H9 (cell line): ENCODE measurements around the gene TRPC3. TPM values are rescaled to one million over a fixed set of nuclear protein-coding genes. Genes with fewer than 3 reads are reported as not detected.

Experiments
- DNase-seq: peaks from one replicate; pipeline ENCODE4 v3.0.0-alpha.2; 2017
- H2AFZ ChIP-seq: one replicate; pipeline ENCODE4 v1.6.1; 2013; ENCODE audit warnings: mild to moderate bottlenecking, low read length, control low read depth, moderate library complexity
- H2AK5ac ChIP-seq: 2 replicates; pipeline ENCODE4 v1.6.1; 2013; ENCODE audit warnings: low read length, control low read depth, mixed read lengths; ENCODE audit not compliant: insufficient read length
- H2BK120ac ChIP-seq: one replicate; pipeline ENCODE4 v1.6.1; 2013; ENCODE audit warnings: low read depth, mild to moderate bottlenecking, low read length, control low read depth, inconsistent platforms; ENCODE audit not compliant: poor library complexity, severe bottlenecking
- H2BK12ac ChIP-seq: 2 replicates; pipeline ENCODE4 v1.6.1; 2013; ENCODE audit warnings: low read length, control low read depth, mixed read lengths, low read depth; ENCODE audit not compliant: insufficient read length
- H2BK15ac ChIP-seq: 2 replicates; pipeline ENCODE4 v1.6.1; 2013; ENCODE audit warnings: low read depth, low read length, control low read depth
- H2BK20ac ChIP-seq: one replicate; pipeline ENCODE4 v1.6.1; 2013; ENCODE audit warnings: low read depth, mild to moderate bottlenecking, low read length, control low read depth, inconsistent platforms; ENCODE audit not compliant: poor library complexity, severe bottlenecking
- H2BK5ac ChIP-seq: 2 replicates; pipeline ENCODE4 v1.6.1; 2013; ENCODE audit warnings: low read length, control low read depth, mixed read lengths; ENCODE audit not compliant: insufficient read length
- H3K14ac ChIP-seq: 2 replicates; pipeline ENCODE4 v1.6.1; 2013; ENCODE audit warnings: low read length, control low read depth; ENCODE audit not compliant: insufficient read depth
- H3K18ac ChIP-seq: 2 replicates; pipeline ENCODE4 v1.6.1; 2013; ENCODE audit warnings: low read depth, mild to moderate bottlenecking, mixed read lengths, low read length, control low read depth; ENCODE audit not compliant: insufficient read length
- H3K23ac ChIP-seq: 2 replicates; pipeline ENCODE4 v1.6.1; 2013; ENCODE audit warnings: low read length, control low read depth, mixed read lengths, low read depth; ENCODE audit not compliant: insufficient read length
- H3K23me2 ChIP-seq: 2 replicates; pipeline ENCODE4 v1.6.1; 2013; ENCODE audit warnings: low read depth, mild to moderate bottlenecking, mixed read lengths, low read length, control low read depth; ENCODE audit not compliant: insufficient read length, poor library complexity, severe bottlenecking
- H3K27ac ChIP-seq: 2 replicates; pipeline ENCODE4 v1.5.1; 2013; ENCODE audit warnings: low read length, control low read depth, mixed read lengths, low read depth; ENCODE audit not compliant: insufficient read length
- H3K27me3 ChIP-seq: 2 replicates; pipeline ENCODE4 v1.6.1; 2013; ENCODE audit warnings: low read length, control low read depth, inconsistent platforms; ENCODE audit not compliant: insufficient read depth
- H3K4ac ChIP-seq: 2 replicates; pipeline ENCODE4 v1.6.1; 2013; ENCODE audit warnings: low read depth, mild to moderate bottlenecking, control low read depth, inconsistent platforms, low read length, moderate library complexity
- H3K4me1 ChIP-seq: 2 replicates; pipeline ENCODE4 v1.6.1; 2013; ENCODE audit warnings: low read length, control low read depth, inconsistent platforms; ENCODE audit not compliant: insufficient read depth
- H3K4me2 ChIP-seq: 2 replicates; pipeline ENCODE4 v1.6.1; 2013; ENCODE audit warnings: low read length, control low read depth, mixed read lengths; ENCODE audit not compliant: insufficient read length, insufficient read depth
- H3K56ac ChIP-seq: 2 replicates; pipeline ENCODE4 v1.6.1; 2013; ENCODE audit warnings: low read depth, mild to moderate bottlenecking, mixed read lengths, low read length, control low read depth; ENCODE audit not compliant: insufficient read length
- H3K79me1 ChIP-seq: 2 replicates; pipeline ENCODE4 v1.6.1; 2013; ENCODE audit warnings: low read depth, mild to moderate bottlenecking, moderate library complexity, low read length, control low read depth, inconsistent platforms; ENCODE audit not compliant: insufficient read depth, poor library complexity, severe bottlenecking
- H3K79me2 ChIP-seq: 2 replicates; pipeline ENCODE4 v1.6.1; 2013; ENCODE audit warnings: low read length, control low read depth, inconsistent platforms; ENCODE audit not compliant: insufficient read depth
- H3K9ac ChIP-seq: 2 replicates; pipeline ENCODE4 v1.6.1; 2013; ENCODE audit warnings: low read length, control low read depth, mixed read lengths; ENCODE audit not compliant: insufficient read length; ENCODE audit errors: extremely low read depth
- H3K9me3 ChIP-seq: one replicate; pipeline ENCODE4 v1.6.1; 2013; ENCODE audit warnings: low read depth, low read length, inconsistent platforms; ENCODE audit not compliant: control insufficient read depth
- H3T11ph ChIP-seq: one replicate; pipeline ENCODE4 v1.6.1; 2013; ENCODE audit warnings: mild to moderate bottlenecking, low read length, control low read depth, inconsistent platforms
- H4K20me1 ChIP-seq: one replicate; pipeline ENCODE4 v1.6.1; 2013; ENCODE audit not compliant: control insufficient read depth, insufficient read length, insufficient read depth
- H4K5ac ChIP-seq: 2 replicates; pipeline ENCODE4 v1.6.1; 2013; ENCODE audit warnings: low read depth, mild to moderate bottlenecking, mixed read lengths, low read length, control low read depth; ENCODE audit not compliant: insufficient read length
- H4K8ac ChIP-seq: replicated peaks from 2 replicates; pipeline ENCODE4 v1.6.1; 2013; ENCODE audit warnings: low read length, control low read depth, mixed read lengths, low read depth; ENCODE audit not compliant: insufficient read length
- H4K91ac ChIP-seq: 2 replicates; pipeline ENCODE4 v1.6.1; 2013; ENCODE audit warnings: low read depth, mild to moderate bottlenecking, moderate library complexity, mixed read lengths, low read length, control low read depth; ENCODE audit not compliant: insufficient read length
- H3K27ac Mint-ChIP-seq, 3 experiments: 2 replicates in 2 of 3; 3 replicates in 1 of 3; pipeline ENCODE4 v1.8.0; 2020 to 2021; ENCODE audit warnings: mixed read lengths in 3 of 3, mild to moderate bottlenecking in 1 of 3, moderate library complexity in 1 of 3
- H3K27me3 Mint-ChIP-seq: 2 replicates; pipeline ENCODE4 v1.8.0; 2021; ENCODE audit warnings: low read depth, mild to moderate bottlenecking, moderate library complexity, mixed read lengths
- H3K36me3 Mint-ChIP-seq, 3 experiments: 2 replicates in 2 of 3; 3 replicates in 1 of 3; pipeline ENCODE4 v1.8.0; 2020 to 2021; ENCODE audit warnings: low read depth in 3 of 3, mixed read lengths in 3 of 3; ENCODE audit not compliant: insufficient read depth in 1 of 3
- H3K4me1 Mint-ChIP-seq, 2 experiments: 2 replicates each; pipeline ENCODE4 v1.8.0; 2020; ENCODE audit warnings: mixed read lengths in 2 of 2
- H3K4me3 Mint-ChIP-seq, 2 experiments: 2 replicates in 1 of 2; 3 replicates in 1 of 2; pipeline ENCODE4 v1.8.0; 2020 to 2021; ENCODE audit warnings: mild to moderate bottlenecking in 2 of 2, mixed read lengths in 2 of 2, moderate library complexity in 1 of 2
- H3K9me3 Mint-ChIP-seq, 2 experiments: 2 replicates in 1 of 2; 3 replicates in 1 of 2; pipeline ENCODE4 v1.8.0; 2020; ENCODE audit warnings: mild to moderate bottlenecking in 2 of 2, mixed read lengths in 2 of 2, moderate library complexity in 1 of 2
- WGBS: extraction: QIAGEN DNeasy Blood & Tissue Kit; methylation state at CpG from one replicate; pipeline ENCODE4 v1.1.7; 2013; ENCODE audit warnings: missing lambda C conversion rate, low lambda C conversion rate, mixed read lengths; ENCODE audit not compliant: insufficient read length; ENCODE audit errors: extremely low coverage; 5-methylcytosine and 5-hydroxymethylcytosine counted together
- total RNA-seq: library from RNA; stranded (reverse); gene quantifications from 2 replicates; pipeline ENCODE4 v1.2.1, GENCODE V29; 2021
- TF ChIP-seq, protein P1 (sequence below): fragments of 200-600 bp; sonication (generic); conservative IDR thresholded peaks from 3 replicates; pipeline ENCODE4 v1.8.0; 2021; ENCODE audit warnings: antibody characterized with exemption, mild to moderate bottlenecking

Gene TRPC3
- total RNA-seq, 1 experiment from 2014 or later, result 0.13 TPM

DNA sequence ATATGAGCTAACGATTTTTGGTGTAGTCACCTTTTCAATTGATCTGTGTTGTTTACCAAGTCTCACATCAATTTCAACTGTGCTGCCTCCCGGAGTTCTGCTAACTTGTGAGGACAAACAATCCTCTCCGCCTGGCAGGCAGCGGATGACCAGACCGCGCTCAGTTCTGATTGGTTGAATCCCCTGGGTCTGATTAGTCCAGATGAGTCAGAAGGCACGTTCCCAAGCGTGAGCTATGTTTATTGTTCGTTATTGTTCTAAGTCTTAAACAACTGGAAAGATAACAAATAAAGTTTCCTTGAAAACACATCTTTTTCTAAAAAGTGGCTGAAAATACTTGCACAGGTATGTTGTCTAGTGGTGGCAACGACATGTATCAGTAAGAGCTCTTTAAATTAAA, 37.9 kb upstream of the TRPC3 start:
- Histone ChIP-seq H3K79me1 (no peaks in the 10 kb centered on the region), H3K9ac (no peak overlapping the region), H3K27ac (no peak overlapping the region), H2BK15ac (no peak overlapping the region), H4K91ac (no peak overlapping the region), H4K20me1 (no peaks in the 10 kb centered on the region), H2AFZ (no peak overlapping the region), H3K27me3 (no peaks in the 10 kb centered on the region), H3K23ac (no peak overlapping the region), H3K4me2 (no peak overlapping the region), H3K56ac (no peak overlapping the region), H4K8ac (no peak overlapping the region), H2BK12ac (no peak overlapping the region), H2BK5ac (no peak overlapping the region), H2AK5ac (no peak overlapping the region), H3T11ph (no peak overlapping the region), H3K23me2 (no peaks in the 10 kb centered on the region), H3K18ac (no peak overlapping the region), H3K9me3 (no peaks in the 10 kb centered on the region), H2BK120ac (no peak overlapping the region), H3K4me1 (no peaks in the 10 kb centered on the region), H4K5ac (no peak overlapping the region), H2BK20ac (no peak overlapping the region), H3K4ac (no peak overlapping the region), H3K14ac (no peak overlapping the region), H3K79me2 (no peaks in the 10 kb centered on the region)
- TF ChIP-seq, protein P1, sequence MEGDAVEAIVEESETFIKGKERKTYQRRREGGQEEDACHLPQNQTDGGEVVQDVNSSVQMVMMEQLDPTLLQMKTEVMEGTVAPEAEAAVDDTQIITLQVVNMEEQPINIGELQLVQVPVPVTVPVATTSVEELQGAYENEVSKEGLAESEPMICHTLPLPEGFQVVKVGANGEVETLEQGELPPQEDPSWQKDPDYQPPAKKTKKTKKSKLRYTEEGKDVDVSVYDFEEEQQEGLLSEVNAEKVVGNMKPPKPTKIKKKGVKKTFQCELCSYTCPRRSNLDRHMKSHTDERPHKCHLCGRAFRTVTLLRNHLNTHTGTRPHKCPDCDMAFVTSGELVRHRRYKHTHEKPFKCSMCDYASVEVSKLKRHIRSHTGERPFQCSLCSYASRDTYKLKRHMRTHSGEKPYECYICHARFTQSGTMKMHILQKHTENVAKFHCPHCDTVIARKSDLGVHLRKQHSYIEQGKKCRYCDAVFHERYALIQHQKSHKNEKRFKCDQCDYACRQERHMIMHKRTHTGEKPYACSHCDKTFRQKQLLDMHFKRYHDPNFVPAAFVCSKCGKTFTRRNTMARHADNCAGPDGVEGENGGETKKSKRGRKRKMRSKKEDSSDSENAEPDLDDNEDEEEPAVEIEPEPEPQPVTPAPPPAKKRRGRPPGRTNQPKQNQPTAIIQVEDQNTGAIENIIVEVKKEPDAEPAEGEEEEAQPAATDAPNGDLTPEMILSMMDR, result no peak
- H3K4me3 Mint-ChIP-seq, result no peak overlapping the region
- no peak overlapping the region for H3K27ac Mint-ChIP-seq
- no peaks in the 10 kb centered on the region; a peak in 1 of 5 replicates for H3K9me3 Mint-ChIP-seq
- no CpG with 5 or more reads among the region's 10 CpGs for WGBS
- no peaks in the 10 kb centered on the region for H3K36me3 Mint-ChIP-seq
- H3K27me3 Mint-ChIP-seq, result no peaks in the 10 kb centered on the region; the same call in 1 of the 2 replicates
- no peak for DNase-seq
- H3K4me1 Mint-ChIP-seq, result peaks cover 0 to 3% of the 10 kb centered on the region in 2 experiments; a peak in 1 of 4 replicates
